Measurements from ENCODE around the gene ASPSCR1. TPM values are rescaled to one million over a fixed set of nuclear protein-coding genes. Genes with fewer than 3 reads are reported as not detected.

ASPSCR1 gene
- total RNA-seq, 2 donors from 2014 or later = 17.9 to 57.4 TPM

DNA sequence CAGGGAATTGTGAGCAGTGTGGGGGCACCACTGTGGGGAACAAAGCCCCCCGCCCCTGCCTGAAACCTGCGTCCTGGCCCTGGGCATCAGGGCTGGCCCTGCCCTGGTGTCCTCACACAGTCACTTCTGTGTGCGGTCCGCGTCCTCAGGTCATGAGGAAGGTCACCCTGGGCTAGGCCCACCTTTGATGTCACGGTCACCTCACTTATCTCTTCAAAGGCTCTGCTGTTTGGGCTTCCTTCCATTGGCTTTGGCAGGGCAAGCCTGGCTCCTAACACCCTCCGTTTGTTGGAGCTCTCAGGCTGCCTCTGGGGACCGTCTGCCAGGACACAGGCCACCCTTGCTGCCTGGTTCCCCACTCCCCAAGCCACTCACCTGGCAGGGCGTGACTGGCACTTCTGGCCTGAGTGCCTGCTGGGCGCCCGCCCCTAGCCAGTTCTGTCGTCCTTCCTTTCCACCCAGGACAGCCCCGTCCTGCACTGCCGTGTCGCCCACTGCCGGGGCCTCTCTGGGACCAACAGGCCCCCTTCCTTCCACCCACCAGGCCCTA, 36.4 kb downstream of the ASPSCR1 start:
- no peaks in the 10 kb centered on the region for H3K36me3 ChIP-seq (replicated peaks in 1 of 2; ENCODE audit: insufficient read depth in 1 of 2, low read depth in 2 of 2)
- TF ChIP-seq, protein P1, sequence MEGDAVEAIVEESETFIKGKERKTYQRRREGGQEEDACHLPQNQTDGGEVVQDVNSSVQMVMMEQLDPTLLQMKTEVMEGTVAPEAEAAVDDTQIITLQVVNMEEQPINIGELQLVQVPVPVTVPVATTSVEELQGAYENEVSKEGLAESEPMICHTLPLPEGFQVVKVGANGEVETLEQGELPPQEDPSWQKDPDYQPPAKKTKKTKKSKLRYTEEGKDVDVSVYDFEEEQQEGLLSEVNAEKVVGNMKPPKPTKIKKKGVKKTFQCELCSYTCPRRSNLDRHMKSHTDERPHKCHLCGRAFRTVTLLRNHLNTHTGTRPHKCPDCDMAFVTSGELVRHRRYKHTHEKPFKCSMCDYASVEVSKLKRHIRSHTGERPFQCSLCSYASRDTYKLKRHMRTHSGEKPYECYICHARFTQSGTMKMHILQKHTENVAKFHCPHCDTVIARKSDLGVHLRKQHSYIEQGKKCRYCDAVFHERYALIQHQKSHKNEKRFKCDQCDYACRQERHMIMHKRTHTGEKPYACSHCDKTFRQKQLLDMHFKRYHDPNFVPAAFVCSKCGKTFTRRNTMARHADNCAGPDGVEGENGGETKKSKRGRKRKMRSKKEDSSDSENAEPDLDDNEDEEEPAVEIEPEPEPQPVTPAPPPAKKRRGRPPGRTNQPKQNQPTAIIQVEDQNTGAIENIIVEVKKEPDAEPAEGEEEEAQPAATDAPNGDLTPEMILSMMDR (IDR thresholded peaks at IDR 0.05) = no peak
- no peak for TF ChIP-seq POLR2A (IDR thresholded peaks at IDR 0.05)
- H3K4me3 ChIP-seq = no peak overlapping the region
- H3K4me1 ChIP-seq = peaks cover 15% of the 10 kb centered on the region
- 88 to 93% methylated on average over 13 to 16 of the region's 16 CpGs for whole genome bisulfite sequencing, 2 donors
- H3K27me3 ChIP-seq = no peaks in the 10 kb centered on the region
- no peak for DNase-seq
- no peaks in the 10 kb centered on the region for H3K9me3 ChIP-seq
- no peak for ATAC-seq
- intact Hi-C loops (cut with DNase I) = no loop called here
- H3K27ac ChIP-seq = no peak overlapping the region

DNA sequence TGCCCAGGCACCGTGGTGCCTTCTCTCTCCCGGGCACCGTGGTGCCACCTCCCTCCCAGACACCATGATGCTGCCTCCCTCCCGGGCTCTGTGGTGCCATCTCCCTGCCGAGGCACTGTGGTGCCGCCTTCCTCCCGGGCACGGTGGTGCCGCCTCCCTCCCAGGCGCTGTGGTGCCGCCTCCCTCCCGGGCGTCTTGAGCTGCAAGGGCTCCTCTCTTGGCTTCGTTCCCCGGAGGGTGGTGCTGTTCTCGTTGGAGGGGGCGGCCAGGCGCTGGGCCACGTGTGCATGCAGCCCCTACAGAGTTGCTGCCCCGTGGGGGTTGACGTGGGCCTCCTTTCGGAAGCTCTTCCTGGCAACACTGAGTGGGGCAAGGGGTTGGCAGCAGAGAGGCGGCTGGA, 37.0 kb downstream of the ASPSCR1 start:
- Histone ChIP-seq H3K36me3 (replicated peaks in 1 of 2; ENCODE audit: insufficient read depth in 1 of 2, low read depth in 2 of 2) (no peaks in the 10 kb centered on the region), H3K4me3 (no peak overlapping the region), H3K27me3 (no peaks in the 10 kb centered on the region), H3K4me1 (peaks cover 21% of the 10 kb centered on the region), H3K27ac (no peak overlapping the region), H3K9me3 (no peaks in the 10 kb centered on the region)
- intact Hi-C loops (cut with DNase I) = no loop called here
- WGBS, 2 donors = 68 to 79% methylated on average over 19 to 22 of the region's 23 CpGs
- DNase-seq (no peak), ATAC-seq (no peak)
- no peak for TF ChIP-seq POLR2A (IDR thresholded peaks at IDR 0.05)
- TF ChIP-seq, protein P1 (IDR thresholded peaks at IDR 0.05) = no peak

DNA sequence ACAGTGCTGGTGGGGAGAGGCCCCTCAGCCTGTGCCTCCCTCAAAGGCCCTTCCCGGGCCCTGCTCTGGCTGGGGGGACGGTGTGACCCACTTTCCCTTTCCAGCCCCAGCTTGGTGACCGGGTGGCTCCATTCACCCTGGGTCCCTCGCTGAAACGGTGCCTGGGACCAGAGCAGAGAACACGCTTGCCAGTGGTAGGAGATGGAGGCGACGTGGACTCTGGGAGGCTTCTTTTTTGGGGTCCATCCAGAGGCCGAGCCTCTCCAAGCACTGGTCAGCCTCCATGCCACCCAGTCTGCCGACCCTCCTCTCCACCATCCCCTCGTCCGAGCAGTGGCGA, 37.5 kb downstream of the ASPSCR1 start:
- Histone ChIP-seq H3K4me1 (peaks cover 21% of the 10 kb centered on the region), H3K27ac (no peak overlapping the region), H3K9me3 (no peaks in the 10 kb centered on the region), H3K36me3 (replicated peaks in 1 of 2; ENCODE audit: insufficient read depth in 1 of 2, low read depth in 2 of 2) (no peaks in the 10 kb centered on the region), H3K27me3 (no peaks in the 10 kb centered on the region), H3K4me3 (no peak overlapping the region)
- 77 to 82% methylated on average over 8 to 12 of the region's 13 CpGs for WGBS, 2 donors
- intact Hi-C loops (cut with DNase I) = no loop called here
- TF ChIP-seq, protein P1 (IDR thresholded peaks at IDR 0.05) = no peak
- TF ChIP-seq POLR2A (IDR thresholded peaks at IDR 0.05) = no peak
- DNase-seq (no peak), ATAC-seq (no peak)

DNA sequence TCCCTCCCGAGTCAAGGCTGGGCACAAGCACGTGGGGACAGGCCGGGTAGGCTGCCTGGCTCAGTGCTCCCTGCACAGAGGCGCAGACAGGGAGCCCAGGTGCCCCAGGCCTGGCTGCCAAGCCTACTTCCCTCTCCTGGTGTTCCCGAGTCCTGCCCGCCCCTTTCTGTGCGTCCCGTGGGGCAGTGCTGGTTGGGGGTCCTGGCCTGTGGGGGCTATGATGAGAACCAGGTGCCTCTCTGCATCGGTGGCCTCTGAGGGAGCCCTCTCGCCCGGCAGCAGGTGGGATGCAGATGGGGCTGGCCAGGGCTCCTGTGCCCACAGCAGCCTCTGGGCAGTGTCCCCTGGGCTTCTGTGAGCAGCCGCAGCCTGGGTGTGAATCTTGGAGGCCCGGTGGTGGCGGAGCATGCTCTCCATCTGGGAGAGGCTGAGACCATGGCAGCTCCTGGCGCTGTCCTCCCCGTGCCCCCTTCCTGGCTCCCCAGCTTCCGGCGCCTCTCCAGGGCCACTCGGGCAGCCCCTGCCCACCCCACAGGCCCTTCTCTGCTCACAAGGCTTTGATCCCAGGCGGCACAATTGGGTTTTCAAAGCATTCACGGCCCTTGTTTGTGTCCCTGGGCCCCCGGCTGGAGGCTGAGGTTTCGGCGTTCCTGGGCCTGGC, 38.0 kb downstream of the ASPSCR1 start:
- Histone ChIP-seq H3K36me3 (replicated peaks in 1 of 2; ENCODE audit: insufficient read depth in 1 of 2, low read depth in 2 of 2) (no peaks in the 10 kb centered on the region), H3K4me1 (peaks cover 25% of the 10 kb centered on the region), H3K27me3 (no peaks in the 10 kb centered on the region), H3K4me3 (no peak overlapping the region), H3K9me3 (no peaks in the 10 kb centered on the region), H3K27ac (no peak overlapping the region)
- 84 to 88% methylated on average over 12 to 18 of the region's 24 CpGs for WGBS, 2 donors
- intact Hi-C loops (cut with DNase I) = no loop called here
- no peak for ATAC-seq
- TF ChIP-seq, protein P1 (IDR thresholded peaks at IDR 0.05) = no peak
- TF ChIP-seq POLR2A (IDR thresholded peaks at IDR 0.05) = no peak
- no peak for DNase-seq

Data from body of pancreas (tissue), 4 donors.